ENCODE results near the gene LSM2. TPM values are rescaled to one million over a fixed set of nuclear protein-coding genes. Genes with fewer than 3 reads are reported as not detected.

LSM2 gene
- total RNA-seq, 2 experiments from 2014 or later, result 117 to 120 TPM

DNA sequence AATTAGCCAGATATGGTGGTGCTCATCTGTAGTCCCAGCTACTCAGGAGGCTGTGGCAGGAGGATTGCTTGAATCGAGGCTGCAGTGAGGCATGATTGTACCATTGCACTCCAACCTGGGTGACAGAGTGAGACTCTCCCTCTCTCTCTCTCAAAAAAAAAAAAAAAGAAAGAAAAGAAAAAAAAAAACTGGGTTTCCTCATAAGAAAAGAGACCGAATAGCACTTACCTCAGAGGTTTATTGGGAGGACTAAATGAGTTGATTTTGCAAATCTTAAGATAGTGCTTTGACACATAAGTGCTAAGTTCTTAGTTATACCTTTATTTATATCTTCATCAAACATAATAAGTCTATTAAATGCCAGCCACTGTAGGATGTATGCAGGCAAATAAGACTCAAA, 35.9 kb downstream of the LSM2 start:
- no peaks in the 10 kb centered on the region for H3K9me3 Mint-ChIP-seq
- H3K36me3 Mint-ChIP-seq (ENCODE audit: low read depth), result no peaks in the 10 kb centered on the region
- POLR2A ChIA-PET, result interaction anchor here (0.6 to 1.8 kb wide), 5 partner anchors 25 to 1182 kb away, joined by 3 to 6 read pairs (median 3); partner anchors contain the start of genes DXO and VARS1
- no peak overlapping the region for H3K4me3 Mint-ChIP-seq
- CTCF ChIA-PET, result interaction anchor here (1.2 to 4.5 kb wide), 12 partner anchors 8 to 173 kb away, joined by 3 to 59 read pairs (median 14); partner anchors contain the start of genes CLIC1, DDAH2, HSPA1A and HSPA1L
- intact Hi-C loops (cut with micrococcal nuclease), result no loop called here
- TF ChIP-seq, protein P1, sequence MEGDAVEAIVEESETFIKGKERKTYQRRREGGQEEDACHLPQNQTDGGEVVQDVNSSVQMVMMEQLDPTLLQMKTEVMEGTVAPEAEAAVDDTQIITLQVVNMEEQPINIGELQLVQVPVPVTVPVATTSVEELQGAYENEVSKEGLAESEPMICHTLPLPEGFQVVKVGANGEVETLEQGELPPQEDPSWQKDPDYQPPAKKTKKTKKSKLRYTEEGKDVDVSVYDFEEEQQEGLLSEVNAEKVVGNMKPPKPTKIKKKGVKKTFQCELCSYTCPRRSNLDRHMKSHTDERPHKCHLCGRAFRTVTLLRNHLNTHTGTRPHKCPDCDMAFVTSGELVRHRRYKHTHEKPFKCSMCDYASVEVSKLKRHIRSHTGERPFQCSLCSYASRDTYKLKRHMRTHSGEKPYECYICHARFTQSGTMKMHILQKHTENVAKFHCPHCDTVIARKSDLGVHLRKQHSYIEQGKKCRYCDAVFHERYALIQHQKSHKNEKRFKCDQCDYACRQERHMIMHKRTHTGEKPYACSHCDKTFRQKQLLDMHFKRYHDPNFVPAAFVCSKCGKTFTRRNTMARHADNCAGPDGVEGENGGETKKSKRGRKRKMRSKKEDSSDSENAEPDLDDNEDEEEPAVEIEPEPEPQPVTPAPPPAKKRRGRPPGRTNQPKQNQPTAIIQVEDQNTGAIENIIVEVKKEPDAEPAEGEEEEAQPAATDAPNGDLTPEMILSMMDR (IDR thresholded peaks at IDR 0.05), result no peak
- ATAC-seq, result no peak
- peaks cover 32% of the 10 kb centered on the region for H3K4me1 Mint-ChIP-seq (ENCODE audit: low read depth)
- H3K27me3 Mint-ChIP-seq, result no peaks in the 10 kb centered on the region
- H3K27ac Mint-ChIP-seq, result no peak overlapping the region
- no peak for DNase-seq

DNA sequence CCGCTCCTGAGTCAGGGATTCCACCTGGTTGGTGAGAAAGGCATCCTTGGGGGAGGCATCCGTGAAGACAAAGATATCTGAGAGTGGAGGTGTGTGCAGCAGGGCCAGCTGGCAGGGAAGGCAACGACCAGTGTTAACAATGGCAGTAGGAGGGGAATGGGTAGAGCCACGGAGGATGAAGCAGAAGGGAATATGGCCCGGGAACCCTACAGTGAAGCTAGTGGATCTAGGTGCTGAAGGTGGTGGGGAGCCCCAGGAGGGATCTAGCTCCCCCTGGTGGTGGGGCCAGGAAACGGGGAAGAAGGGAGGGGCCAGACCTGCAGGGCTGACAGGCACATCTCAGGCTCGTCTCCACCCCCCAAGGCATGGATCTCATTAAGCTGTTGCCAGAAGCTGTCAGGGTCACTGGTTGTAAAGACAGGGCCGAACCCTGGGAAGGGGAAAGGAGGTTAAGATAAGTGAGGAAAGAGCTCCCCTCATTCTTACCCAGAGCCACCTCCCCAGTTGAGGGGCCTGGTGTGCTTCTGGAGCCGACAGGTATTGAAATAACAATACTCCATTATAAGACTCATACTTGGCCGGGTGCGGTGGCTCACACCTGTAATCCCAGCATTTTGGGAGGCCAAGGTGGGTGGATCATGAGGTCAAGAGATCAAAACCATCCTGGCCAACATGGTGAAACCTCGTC, 36.9 kb downstream of the LSM2 start:
- no peak overlapping the region for H3K27ac Mint-ChIP-seq
- no peak overlapping the region for H3K4me3 Mint-ChIP-seq
- TF ChIP-seq, protein P1 (IDR thresholded peaks at IDR 0.05), result peak; percentile 84

DNA sequence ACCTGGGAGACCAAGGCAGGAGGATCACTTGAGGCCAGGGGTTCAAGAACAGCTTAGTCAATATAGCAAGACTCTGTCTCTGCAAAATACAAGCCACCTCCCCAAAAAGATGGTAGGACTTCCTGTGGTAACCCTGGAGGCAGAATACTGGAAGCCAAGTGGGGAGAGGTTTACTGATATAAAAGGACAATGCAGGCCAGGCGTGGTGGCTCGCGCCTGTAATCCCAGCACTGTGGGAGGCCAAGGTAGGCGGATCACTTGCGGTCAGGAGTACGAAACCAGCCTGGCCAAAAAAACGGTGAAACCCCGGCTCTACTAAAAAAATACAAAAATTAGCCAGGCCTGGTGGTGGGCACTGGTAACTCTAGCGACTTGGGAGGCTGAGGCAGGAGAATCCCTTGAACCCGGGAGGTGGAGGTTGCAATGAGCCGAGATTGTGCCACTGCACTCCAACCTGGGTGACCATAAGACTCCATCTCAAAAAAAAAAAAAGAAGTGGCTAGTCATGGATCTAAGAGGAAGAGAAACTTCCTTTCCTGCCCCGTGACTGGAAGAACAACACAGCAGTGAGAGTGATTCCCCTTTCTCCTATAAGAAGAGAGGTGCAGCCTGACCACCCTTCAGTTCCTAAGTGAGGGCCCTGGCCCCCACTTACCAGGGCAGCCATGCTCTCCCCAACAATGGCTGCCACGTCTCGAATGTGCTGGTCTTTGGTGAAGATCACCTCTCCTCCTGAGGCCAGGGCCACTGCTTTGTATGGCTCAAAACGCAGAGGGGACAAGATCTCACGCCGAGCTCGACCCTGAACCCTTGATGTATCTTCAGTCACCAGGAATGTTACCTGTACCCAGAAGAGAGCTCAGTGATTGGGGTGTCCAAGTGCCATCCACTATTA, 38.2 kb downstream of the LSM2 start:
- no peak for ATAC-seq
- H3K4me1 Mint-ChIP-seq (ENCODE audit: low read depth), result peaks cover 21% of the 10 kb centered on the region
- no peak overlapping the region for H3K4me3 Mint-ChIP-seq
- H3K27me3 Mint-ChIP-seq, result no peaks in the 10 kb centered on the region
- CTCF ChIA-PET, result interaction anchor here (0.6 to 4.5 kb wide), 18 partner anchors 10 to 197 kb away, joined by 3 to 59 read pairs (median 8); partner anchors contain the start of genes CLIC1, DDAH2, LSM2 and MSH5
- POLR2A ChIA-PET, result interaction anchor here (1.9 kb wide), 1 partner anchor 10 kb away, joined by 7 read pairs; no protein-coding TSS in a partner anchor
- no peaks in the 10 kb centered on the region for H3K9me3 Mint-ChIP-seq
- peaks cover 2% of the 10 kb centered on the region for H3K36me3 Mint-ChIP-seq (ENCODE audit: low read depth)
- intact Hi-C loops (cut with micrococcal nuclease), result no loop called here
- DNase-seq, result no peak
- no peak overlapping the region for H3K27ac Mint-ChIP-seq
- TF ChIP-seq, protein P1 (IDR thresholded peaks at IDR 0.05), result no peak

More for the DNA sequence above, 36.9 kb downstream of the LSM2 start:
- H3K4me1 Mint-ChIP-seq (ENCODE audit: low read depth), result peaks cover 26% of the 10 kb centered on the region
- ChIA-PET POLR2A (interaction anchor here (0.7 to 1.9 kb wide), 6 partner anchors 11 to 202 kb away, joined by 3 to 7 read pairs (median 3); partner anchors contain the start of genes DXO and VARS1), CTCF (interaction anchor here (0.6 to 4.5 kb wide), 33 partner anchors 8 to 196 kb away, joined by 3 to 59 read pairs (median 5); partner anchors contain the start of genes CLIC1, DDAH2, HSPA1A and HSPA1B)
- ATAC-seq (peak; percentile 87), DNase-seq (peak; percentile 90)
- H3K36me3 Mint-ChIP-seq (ENCODE audit: low read depth), result no peaks in the 10 kb centered on the region
- intact Hi-C loops (cut with micrococcal nuclease), result no loop called here
- no peaks in the 10 kb centered on the region for H3K27me3 Mint-ChIP-seq
- no peaks in the 10 kb centered on the region for H3K9me3 Mint-ChIP-seq

DNA sequence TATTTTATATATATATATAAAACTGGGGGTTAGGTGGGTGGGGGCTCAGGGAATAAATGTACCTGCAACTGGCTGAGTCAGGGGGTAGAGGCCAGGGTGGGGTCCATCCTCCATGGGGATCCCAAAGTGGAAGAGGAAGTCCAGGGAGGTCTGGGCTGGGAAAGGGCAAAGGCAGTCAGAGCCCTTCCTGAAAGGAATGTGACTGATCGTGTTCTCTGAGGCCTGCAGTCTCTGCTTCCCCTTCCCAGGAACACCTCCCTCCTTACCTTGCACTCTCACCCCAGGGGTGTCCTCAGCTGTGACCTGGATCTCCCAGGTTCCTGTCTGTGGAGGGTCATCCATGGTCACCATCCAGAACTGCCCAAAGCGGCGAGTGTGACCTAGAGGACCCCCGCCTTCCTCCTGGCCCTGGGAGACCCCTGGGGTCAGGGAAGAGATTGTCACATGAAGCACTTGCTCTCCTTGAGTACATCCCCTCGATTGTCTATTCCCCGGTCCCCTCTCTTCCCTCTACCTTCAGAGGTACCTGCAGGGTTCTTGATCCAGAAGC, 39.6 kb downstream of the LSM2 start:
- Mint-ChIP-seq H3K27ac (no peak overlapping the region), H3K4me1 (ENCODE audit: low read depth) (peaks cover 15% of the 10 kb centered on the region), H3K9me3 (no peaks in the 10 kb centered on the region), H3K36me3 (ENCODE audit: low read depth) (peaks cover 5% of the 10 kb centered on the region), H3K27me3 (no peaks in the 10 kb centered on the region), H3K4me3 (no peak overlapping the region)
- CTCF ChIA-PET, result no interaction called here
- ATAC-seq (no peak), DNase-seq (no peak)
- TF ChIP-seq, protein P1 (IDR thresholded peaks at IDR 0.05), result no peak
- POLR2A ChIA-PET, result no interaction called here
- intact Hi-C loops (cut with micrococcal nuclease), result no loop called here

Measured in activated CD8-positive, alpha-beta T cell treated with anti-CD3 and anti-CD28 coated beads for 36 hours (primary cell).